ENCODE measurements around the gene CABCOCO1.

GRCh38 chr10:61746377-61746776 lies 83.6 kb downstream of the CABCOCO1 start:
- TF ChIP-seq CTCF (conservative IDR thresholded peaks at IDR 0.05; ENCODE audit: low read depth, low read length), result no peak
- TF ChIP-seq EZH2 (IDR thresholded peaks at IDR 0.05; ENCODE audit: borderline replicate concordance, low read depth, low read length, poor library complexity, severe bottlenecking), result no peak

All from A673 (cell line).